ENCODE results near the gene TTLL12.

Gene TTLL12

DNA sequence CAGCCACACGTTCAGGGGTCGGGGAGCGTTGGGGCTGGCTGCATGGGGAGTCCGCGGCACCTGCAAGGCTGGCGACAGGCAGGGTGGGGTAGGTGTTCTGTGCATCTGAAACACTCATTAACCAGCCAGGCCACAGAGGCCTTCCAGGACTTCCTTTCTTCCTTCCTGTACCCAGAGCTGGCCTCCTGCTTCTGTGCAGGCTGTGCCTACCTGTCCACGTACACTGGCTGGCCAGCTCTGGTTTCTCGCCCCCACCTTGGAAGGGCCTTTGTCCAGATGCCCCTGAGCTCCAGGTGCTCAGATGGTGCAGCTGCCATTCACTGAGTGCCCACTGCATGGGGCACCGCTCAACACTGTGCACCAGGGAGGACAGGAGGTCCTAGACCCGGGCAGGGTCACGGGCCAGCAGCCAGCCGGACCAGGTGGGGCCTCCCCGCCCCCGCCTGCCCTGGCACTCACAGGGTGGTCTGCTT lies 15.9 kb downstream of the TTLL12 start:
- no peak for DNase-seq

DNA sequence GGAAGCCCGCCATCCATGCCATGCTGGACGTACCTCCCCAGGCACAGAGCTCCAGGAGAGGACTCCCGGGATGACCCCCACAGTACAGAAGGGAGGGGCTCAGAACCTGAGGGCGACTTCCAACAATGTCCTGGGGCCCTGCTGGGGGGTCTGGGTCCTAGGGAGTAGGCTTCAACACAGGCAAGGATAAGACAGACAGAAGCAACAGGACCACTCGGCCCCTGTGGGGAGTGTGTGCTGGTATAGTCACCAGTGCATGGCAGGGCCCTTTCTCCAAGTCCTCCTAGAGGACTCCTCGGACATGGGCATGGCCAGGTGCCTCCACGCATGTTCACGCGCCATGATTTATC lies 16.8 kb downstream of the TTLL12 start:
- no peak for DNase-seq

DNA sequence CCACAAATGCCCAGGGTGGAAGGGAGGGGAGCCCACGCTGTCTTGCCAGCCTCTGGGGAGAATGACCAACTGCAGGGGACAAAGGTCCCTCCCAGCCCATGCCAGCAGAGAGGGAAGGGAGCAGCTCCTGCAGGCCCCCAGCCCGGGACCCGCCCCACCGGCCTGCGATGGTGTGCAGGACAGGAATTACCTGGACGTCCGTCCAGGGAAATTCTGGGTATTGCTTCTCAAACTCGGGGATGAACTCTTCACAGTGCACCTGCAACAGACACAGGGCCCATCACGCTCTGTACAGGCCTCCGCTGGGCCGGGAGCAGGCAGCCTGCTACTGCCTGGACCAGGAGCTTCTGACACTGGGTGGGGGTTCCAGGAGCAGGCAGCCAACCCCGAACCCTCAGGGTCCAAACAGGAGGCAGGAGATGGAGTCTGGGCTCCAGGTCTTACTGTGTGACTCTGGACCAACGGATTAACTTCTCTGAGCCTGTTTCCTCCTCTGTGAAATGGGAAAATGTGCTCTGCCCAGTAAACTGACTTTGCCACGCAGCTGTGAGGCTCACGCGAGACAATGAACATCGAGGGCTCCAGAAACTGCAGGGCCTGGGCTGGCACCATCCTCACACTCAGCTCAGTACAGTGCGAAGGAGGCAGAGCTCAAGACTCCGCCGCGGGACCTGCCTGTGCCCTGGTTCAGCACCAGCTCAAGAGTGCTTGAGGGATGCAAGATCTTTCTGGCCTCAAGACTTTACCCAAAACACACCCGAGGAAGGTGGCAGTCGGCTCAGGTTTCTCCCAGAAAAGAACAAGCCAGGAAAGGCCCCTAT lies 17.4 kb downstream of the TTLL12 start:
- DNase-seq = no peak

DNA sequence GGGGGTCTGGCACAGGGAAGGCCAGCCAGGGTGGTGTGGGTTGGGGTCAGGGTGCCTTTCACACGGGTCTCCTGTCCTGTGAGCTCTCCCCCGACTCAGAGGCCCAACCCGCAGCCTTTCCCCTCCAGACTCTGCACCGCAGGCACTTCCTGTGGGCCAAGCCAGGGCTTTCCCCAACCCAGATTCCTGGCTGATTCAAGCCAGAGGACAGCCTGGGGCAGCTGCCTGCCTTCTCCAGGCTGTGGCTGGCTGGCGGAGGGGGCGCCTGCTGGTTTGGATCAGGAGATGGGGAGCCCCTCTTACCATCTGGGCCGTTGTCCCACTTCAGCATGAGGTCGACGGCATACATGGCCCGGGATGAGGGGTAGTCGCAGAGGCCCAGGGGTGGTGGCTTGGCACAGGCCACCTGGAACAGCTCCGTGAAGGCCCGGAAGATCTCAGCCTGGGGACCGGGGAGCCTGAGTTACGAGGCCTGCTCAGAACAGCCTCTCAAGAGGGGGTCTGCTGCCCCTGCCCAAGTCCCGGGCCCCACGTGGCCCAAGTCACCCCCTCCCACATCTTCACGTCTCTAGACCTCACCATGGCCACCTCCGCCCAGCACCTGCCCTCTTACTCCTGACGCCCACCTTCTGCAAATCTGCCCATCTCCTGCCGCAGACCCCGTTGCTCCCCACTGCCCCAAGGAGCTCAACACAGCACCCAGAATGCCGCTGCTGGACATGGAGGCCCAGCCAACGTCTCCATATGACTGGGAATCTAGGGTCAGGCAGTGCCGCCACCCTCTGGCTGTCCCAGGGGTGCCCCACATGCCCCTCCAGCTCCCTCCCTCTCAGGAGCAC lies 18.2 kb downstream of the TTLL12 start:
- no peak for DNase-seq

- no peak for DNase-seq
Measured at GRCh38 chr22:43167001-43167589, 19.8 kb downstream of the TTLL12 start.

DNA sequence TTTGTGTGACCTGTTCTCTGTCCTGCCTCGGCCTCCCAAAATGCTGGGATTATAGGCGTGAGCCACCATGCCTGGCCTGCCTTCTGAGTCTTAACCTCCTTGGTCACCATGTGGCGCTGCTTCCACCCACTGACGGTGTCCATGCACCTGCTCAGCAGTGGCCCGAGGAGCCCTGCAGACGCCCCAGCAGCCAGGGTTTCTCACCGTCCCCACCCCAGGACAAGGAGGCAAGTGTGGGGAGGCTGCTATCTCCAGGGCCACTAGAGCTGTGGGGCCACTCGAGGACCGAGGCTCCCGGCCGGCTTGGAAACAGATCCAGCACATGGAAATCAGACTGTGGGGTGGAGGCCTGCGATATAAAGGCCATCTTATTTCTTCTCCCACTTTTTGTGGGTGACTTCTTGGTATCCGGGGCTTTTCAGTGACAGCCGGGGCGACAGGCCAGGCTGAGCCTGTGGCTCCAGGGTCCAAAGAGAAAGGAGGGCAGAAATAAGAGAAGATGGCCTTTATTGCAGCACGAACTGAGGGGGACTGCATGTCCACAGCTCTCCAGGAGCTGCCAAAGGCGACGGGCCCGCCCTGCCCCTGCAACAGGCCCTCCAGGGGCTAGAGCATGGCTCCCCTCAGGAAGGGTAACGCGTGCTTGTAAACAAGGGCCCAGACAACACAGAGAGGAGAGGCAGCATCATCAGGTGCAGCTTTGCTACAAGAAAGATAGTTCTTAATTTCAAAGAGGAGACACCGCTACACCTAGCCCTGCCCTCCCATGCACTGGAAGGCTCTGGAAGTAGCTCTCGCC lies 20.6 kb downstream of the TTLL12 start:
- DNase-seq = no peak

DNA sequence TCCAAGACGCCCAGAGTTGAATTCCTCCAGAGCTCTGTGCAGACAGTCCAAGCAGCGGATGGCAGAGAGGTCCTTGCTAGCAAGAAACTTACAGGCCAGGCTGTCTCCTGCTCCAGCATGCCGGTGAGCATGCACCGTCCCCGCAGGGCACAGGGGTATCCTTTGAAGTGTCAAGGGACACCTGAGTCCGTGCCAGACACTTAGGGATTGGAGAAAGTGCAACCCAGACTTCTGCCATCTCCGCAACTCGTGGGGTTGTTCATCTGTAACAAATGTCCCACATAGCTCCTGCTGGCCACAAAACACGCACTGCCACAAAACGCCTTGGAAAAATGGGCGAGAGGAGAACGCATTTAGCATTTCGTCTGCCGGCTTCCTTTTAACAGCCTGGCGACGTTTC lies 22.3 kb downstream of the TTLL12 start:
- DNase-seq = no peak

DNA sequence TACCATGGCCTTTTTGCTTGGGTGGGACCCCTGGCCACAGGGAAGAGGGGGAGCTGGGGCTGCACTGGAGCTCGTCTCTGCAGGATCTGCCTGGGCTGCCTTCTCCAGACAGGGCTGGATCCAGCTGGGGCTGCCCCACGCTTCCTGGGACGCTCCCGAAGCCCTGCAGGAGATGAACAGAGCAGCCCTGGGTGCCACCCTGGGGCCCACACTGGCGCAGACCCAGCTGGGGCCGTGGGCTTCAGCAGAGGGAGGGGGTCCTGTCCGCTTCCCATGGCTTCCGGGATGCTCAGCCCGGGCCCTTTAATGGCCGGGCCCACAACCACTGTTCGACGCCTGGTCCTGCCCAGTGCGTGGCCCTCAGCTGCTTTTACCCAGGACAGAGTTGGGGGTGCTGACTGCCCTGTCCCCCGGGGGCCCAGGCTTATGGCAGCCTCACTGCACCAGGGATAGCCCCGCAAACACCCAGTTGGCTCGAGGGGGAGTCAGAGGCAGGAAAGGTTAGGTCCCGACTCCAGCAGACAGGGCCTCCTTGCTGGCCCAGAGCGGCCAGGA lies 23.6 kb downstream of the TTLL12 start:
- DNase-seq = no peak

- no peak for DNase-seq
Measured at GRCh38 chr22:43162412-43163150, 24.4 kb downstream of the TTLL12 start.

GRCh38 chr22:43160497-43161126 lies 26.3 kb downstream of the TTLL12 start:
- DNase-seq = no peak

- no peak for DNase-seq
Measured at GRCh38 chr22:43159484-43160178, 27.3 kb downstream of the TTLL12 start.

- no peak for DNase-seq
Measured at GRCh38 chr22:43158778-43159483, 28.0 kb downstream of the TTLL12 start.

- DNase-seq = no peak
Measured at GRCh38 chr22:43157874-43158546, 28.9 kb downstream of the TTLL12 start.

- no peak for DNase-seq
Measured at GRCh38 chr22:43156413-43156812, 30.5 kb downstream of the TTLL12 start.

DNA sequence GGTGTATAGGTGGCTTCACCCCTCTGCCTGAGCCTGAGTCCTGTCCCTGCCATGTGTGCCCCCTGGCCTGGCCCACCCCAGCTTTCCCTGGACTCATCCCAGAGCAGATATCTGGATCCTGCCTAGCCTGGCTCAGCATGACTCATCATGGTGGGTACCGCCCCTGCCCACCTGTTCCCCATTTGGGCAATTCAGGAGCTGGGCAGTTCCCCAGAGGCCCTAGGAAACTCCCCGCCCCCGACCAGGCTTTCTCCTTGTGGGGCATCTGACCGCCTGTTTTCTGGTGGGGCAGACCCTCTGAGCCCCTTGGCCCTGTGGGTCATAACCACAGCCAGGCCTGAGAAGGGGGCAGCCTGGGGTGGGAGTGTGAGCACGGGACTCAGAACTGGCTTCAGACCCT lies 31.1 kb downstream of the TTLL12 start:
- no peak for DNase-seq

DNA sequence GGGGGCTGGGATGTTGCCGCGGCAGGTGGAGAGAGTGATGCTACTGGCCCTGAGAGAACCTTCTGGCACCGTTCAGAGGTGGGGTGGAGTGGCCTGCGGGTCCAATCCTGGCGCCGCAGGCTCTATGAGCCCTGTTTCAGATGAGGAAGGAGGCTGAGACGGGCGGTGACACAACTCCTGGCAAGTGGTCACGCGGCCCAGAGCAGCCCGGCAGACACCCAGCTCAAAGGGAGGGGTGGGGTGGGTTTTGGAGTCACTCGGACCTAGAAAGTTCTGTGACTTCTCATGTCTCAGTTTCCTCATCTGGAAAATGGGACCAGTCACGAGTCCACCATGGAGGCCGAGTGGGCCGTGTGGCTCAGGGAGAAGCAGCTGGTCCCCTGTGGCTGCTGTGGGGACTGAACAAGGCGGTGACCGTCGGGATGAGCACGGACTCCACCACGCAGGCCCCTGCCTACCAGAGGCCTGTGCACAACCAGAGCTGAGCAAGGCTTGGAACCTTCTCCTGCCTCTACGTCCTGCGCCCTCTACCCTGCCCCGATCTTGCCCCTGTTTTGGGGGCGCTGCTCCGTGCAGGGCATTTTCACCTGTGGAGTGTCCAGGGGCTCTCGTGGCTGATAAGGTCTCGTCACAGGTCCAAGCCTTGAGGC lies 31.9 kb downstream of the TTLL12 start:
- DNase-seq = no peak

- no peak for DNase-seq
Measured at GRCh38 chr22:43153899-43154298, 33.0 kb downstream of the TTLL12 start.

DNA sequence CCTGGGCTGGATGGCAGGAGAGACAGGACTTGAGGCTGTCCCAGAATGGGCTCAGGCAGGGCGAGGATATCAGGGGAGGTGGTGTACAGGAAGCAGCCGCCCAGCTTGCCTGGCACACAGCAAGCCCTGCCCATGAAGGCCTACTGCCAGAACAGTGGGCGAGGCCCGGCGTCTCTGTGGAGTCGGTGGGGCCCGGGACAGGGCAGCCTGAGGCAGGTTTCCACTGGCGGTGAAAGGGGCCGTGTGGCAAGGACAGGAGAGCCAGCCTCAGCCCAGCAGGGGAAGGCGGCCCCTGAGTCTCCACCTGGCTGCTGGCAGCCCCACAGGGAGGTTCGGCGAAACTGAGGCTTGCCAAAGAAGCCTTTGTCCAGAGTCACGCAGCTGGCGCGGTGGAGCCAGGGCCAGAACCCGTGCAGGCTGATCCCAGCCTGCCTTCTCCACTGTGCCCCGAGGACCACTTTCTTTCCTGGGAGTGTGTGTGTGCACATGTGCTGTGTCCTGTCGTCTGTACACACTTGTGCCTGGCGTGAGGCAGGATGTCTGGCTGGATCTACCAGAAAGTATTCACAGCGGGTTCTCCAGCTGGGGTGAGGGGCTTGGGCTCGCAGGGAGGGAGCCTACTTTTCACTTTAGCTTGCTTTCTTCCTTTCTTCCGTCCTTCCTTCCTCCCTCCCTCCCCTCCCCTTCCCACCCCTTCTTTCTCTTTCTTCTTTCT lies 34.4 kb downstream of the TTLL12 start:
- DNase-seq = peak; percentile 21 to 54 (median 26)
